B cell (primary cell): ENCODE measurements around the gene PCLO. TPM values are rescaled to one million over a fixed set of nuclear protein-coding genes. Genes with fewer than 3 reads are reported as not detected.

Experiments
- ATAC-seq: fragments of 200-7000 bp; cut with Tn5 transposase; one replicate; pipeline ENCODE4 v1.10.0; 2021; ENCODE audit warnings: low read depth, mild to moderate bottlenecking, moderate number of reproducible peaks, moderate library complexity
- CTCF ChIA-PET: fragments of 350-600 bp; sonication (Branson Sonifier 250); formaldehyde crosslinking; loops from one replicate; lab custom pipeline; 2021; ENCODE audit warnings: antibody characterized with exemption, inconsistent platforms; lab: Charles Lee
- POLR2A ChIA-PET: fragments of 350-600 bp; sonication (Branson Sonifier 250); formaldehyde crosslinking; loops from one replicate; lab custom pipeline; 2021; ENCODE audit warnings: antibody characterized with exemption; lab: Charles Lee
- DNase-seq: peaks from one replicate; pipeline ENCODE4 v3.0.0; 2013
- H2AFZ ChIP-seq: 2 replicates; pipeline ENCODE4 v1.6.1; 2012; ENCODE audit warnings: mild to moderate bottlenecking, low read depth, low read length; ENCODE audit not compliant: insufficient read depth, poor library complexity, severe bottlenecking
- H3K27ac ChIP-seq, 2 donors: 1 replicate in 1 of 2; 2 replicates in 1 of 2; pipeline ENCODE4 v1.5.1; 2012 to 2013; ENCODE audit warnings: low read length in 2 of 2, mild to moderate bottlenecking in 2 of 2, moderate library complexity in 1 of 2
- H3K27me3 ChIP-seq, 4 experiments: fragments of 200-600 bp in 1 of 4; sonication (generic) in 1 of 4; replicated peaks in 1 of 4; 1 replicate in 2 of 4; 2 replicates in 2 of 4; pipeline versions ENCODE4 v1.6.1 to v1.7.0; 2013 to 2016; ENCODE audit warnings: low read length in 3 of 4, mild to moderate bottlenecking in 2 of 4, mixed read lengths in 1 of 4, moderate library complexity in 1 of 4; ENCODE audit not compliant: insufficient read depth in 4 of 4, control insufficient read depth in 3 of 4; ENCODE audit errors: control extremely low read depth in 1 of 4
- H3K36me3 ChIP-seq, 2 experiments: replicated peaks in 1 of 2; 1 replicate in 1 of 2; 2 replicates in 1 of 2; pipeline versions ENCODE4 v1.6.1 to v1.7.1; 2013; ENCODE audit warnings: low read length in 1 of 2; ENCODE audit not compliant: insufficient read depth in 2 of 2, control insufficient read depth in 1 of 2; ENCODE audit errors: control extremely low read depth in 1 of 2, extremely low read depth in 1 of 2
- H3K4me1 ChIP-seq, 2 donors: fragments of 200-600 bp in 1 of 2; sonication (generic) in 1 of 2; 1 replicate in 1 of 2; 2 replicates in 1 of 2; pipeline versions ENCODE4 v1.5.1 to v1.6.1; 2013 to 2017; ENCODE audit warnings: low read length in 2 of 2; ENCODE audit not compliant: control insufficient read depth in 2 of 2, insufficient read depth in 2 of 2
- H3K4me2 ChIP-seq: replicated peaks from 2 replicates; pipeline ENCODE3; 2012; ENCODE audit warnings: mild to moderate bottlenecking, low read depth, low read length; ENCODE audit not compliant: poor library complexity, severe bottlenecking
- H3K4me3 ChIP-seq, 5 experiments: fragments of 200-600 bp in 1 of 5; sonication (generic) in 1 of 5; 1 replicate in 3 of 5; 2 replicates in 2 of 5; pipeline versions ENCODE4 v1.5.1 to v1.7.0; 2011 to 2016; ENCODE audit warnings: low read length in 4 of 5, mild to moderate bottlenecking in 4 of 5, low read depth in 2 of 5, control low read depth in 1 of 5, moderate library complexity in 1 of 5; ENCODE audit not compliant: insufficient read depth in 1 of 5; ENCODE audit errors: control extremely low read depth in 1 of 5, extremely low read depth in 1 of 5
- H3K79me2 ChIP-seq: fragments of 200-600 bp; sonication (generic); one replicate; pipeline ENCODE4 v1.6.0; 2016; ENCODE audit warnings: low read length; ENCODE audit not compliant: control insufficient read depth, insufficient read depth
- H3K9ac ChIP-seq: fragments of 200-600 bp; sonication (generic); 2 replicates; pipeline ENCODE4 v1.6.1; 2017; ENCODE audit warnings: mild to moderate bottlenecking, low read length, moderate library complexity
- H3K9me3 ChIP-seq, 3 donors: one replicate each; pipeline versions ENCODE4 v1.6.1 to v1.7.1; 2013; ENCODE audit warnings: low read length in 2 of 3; ENCODE audit not compliant: control insufficient read depth in 2 of 3, insufficient read depth in 1 of 3; ENCODE audit errors: control extremely low read depth in 1 of 3
- H4K20me1 ChIP-seq: 2 replicates; pipeline ENCODE4 v1.6.0; 2012; ENCODE audit warnings: mild to moderate bottlenecking, low read length; ENCODE audit not compliant: insufficient read depth, control insufficient read depth, poor library complexity, severe bottlenecking
- H3K27ac Mint-ChIP-seq: one replicate; pipeline ENCODE4 v1.8.0; 2021; ENCODE audit warnings: mixed read lengths
- H3K27me3 Mint-ChIP-seq: one replicate; pipeline ENCODE4 v1.8.0; 2021; ENCODE audit warnings: mixed read lengths
- H3K4me1 Mint-ChIP-seq: one replicate; pipeline ENCODE4 v1.8.0; 2021; ENCODE audit warnings: mixed read lengths
- H3K4me3 Mint-ChIP-seq: one replicate; pipeline ENCODE4 v1.8.0; 2021; ENCODE audit warnings: mixed read lengths
- H3K9me3 Mint-ChIP-seq: one replicate; pipeline ENCODE4 v1.8.0; 2022; ENCODE audit warnings: mixed read lengths; ENCODE audit not compliant: insufficient read depth
- CTCF ChIP-seq: fragments of 200-600 bp; IDR thresholded peaks from one replicate; pipeline ENCODE4 v1.8.0; 2022; ENCODE audit warnings: antibody characterized with exemption, mild to moderate bottlenecking
- EZH2 ChIP-seq: IDR thresholded peaks from 2 replicates; pipeline ENCODE4 v1.6.1; 2012; ENCODE audit warnings: borderline replicate concordance, low read depth, mild to moderate bottlenecking, moderate library complexity, low read length; ENCODE audit not compliant: insufficient read depth, poor library complexity, severe bottlenecking
- WGBS: methylation state at CpG from one replicate; pipeline ENCODE4 v1.1.5; 2013; ENCODE audit warnings: missing lambda C conversion rate; ENCODE audit not compliant: insufficient coverage; 5-methylcytosine and 5-hydroxymethylcytosine counted together
- intact Hi-C: fragments of 100-400 bp; cut with micrococcal nuclease; formaldehyde crosslinking; loops from one replicate; pipeline ENCODE4 v1.10.0; 2022
- polyA plus RNA-seq: library from polyadenylated mRNA; depleted of rRNA; stranded (reverse); fragments of >200 nt; gene quantifications from 2 replicates; pipeline ENCODE4 v1.2.3, GENCODE V29; 2012
- total RNA-seq, 2 donors: library from RNA; stranded (reverse); fragments of 120-200 nt in 1 of 2; gene quantifications; 1 replicate in 1 of 2; 2 replicates in 1 of 2; pipeline versions ENCODE4 v1.2.3 to v1.2.4, GENCODE V29; 2013 to 2022

PCLO gene
- total and polyA plus RNA-seq, 2 donors (not counting 1 experiment from before 2014, with no cell fraction given), result 0.01 to 0.32 TPM

GRCh38 chr7:83118347-83119025 is 44.2 kb downstream of the PCLO start:
- Mint-ChIP-seq H3K27ac (no peak overlapping the region), H3K9me3 (peaks cover 3% of the 10 kb centered on the region), H3K4me1 (no peaks in the 10 kb centered on the region), H3K27me3 (no peaks in the 10 kb centered on the region), H3K4me3 (no peak overlapping the region)
- intact Hi-C loops, result no loop called here
- CTCF ChIA-PET, result no interaction called here
- POLR2A ChIA-PET, result no interaction called here
- Histone ChIP-seq H3K4me1 (no peaks in the 10 kb centered on the region), H3K27ac (no peak overlapping the region), H3K9ac (no peak overlapping the region), H3K4me3 (no peak overlapping the region), H3K27me3 (no peaks in the 10 kb centered on the region), H4K20me1 (no peaks in the 10 kb centered on the region), H3K9me3 (peaks cover 0 to 9% (median 2%) of the 10 kb centered on the region in 3 donors), H3K79me2 (no peaks in the 10 kb centered on the region), H3K36me3 (no peaks in the 10 kb centered on the region), H2AFZ (no peak overlapping the region), H3K4me2 (no peak overlapping the region)
- DNase-seq (no peak), ATAC-seq (no peak)
- TF ChIP-seq CTCF (no peak), EZH2 (no peak)
- WGBS, result no CpG with 5 or more reads among the region's 3 CpGs

GRCh38 chr7:83117466-83117865 is 45.2 kb downstream of the PCLO start:
- TF ChIP-seq CTCF, result no peak
- TF ChIP-seq EZH2, result no peak
- no peaks in the 10 kb centered on the region for H3K4me1 ChIP-seq
- H3K79me2 ChIP-seq, result no peaks in the 10 kb centered on the region
- Mint-ChIP-seq H3K4me3 (no peak overlapping the region), H3K4me1 (no peaks in the 10 kb centered on the region), H3K27ac (no peak overlapping the region), H3K27me3 (no peaks in the 10 kb centered on the region), H3K9me3 (peaks cover 3% of the 10 kb centered on the region)
- H3K4me2 ChIP-seq, result no peak overlapping the region
- H2AFZ ChIP-seq, result no peak overlapping the region
- no peak for DNase-seq
- POLR2A ChIA-PET, result no interaction called here
- CTCF ChIA-PET, result no interaction called here
- H3K9me3 ChIP-seq, result peaks cover 0 to 9% (median 0%) of the 10 kb centered on the region in 3 donors
- 79% methylated on average over 2 of the region's 2 CpGs for WGBS
- H4K20me1 ChIP-seq, result no peaks in the 10 kb centered on the region
- ATAC-seq, result no peak
- intact Hi-C loops, result no loop called here
- H3K9ac ChIP-seq, result no peak overlapping the region
- no peaks in the 10 kb centered on the region for H3K27me3 ChIP-seq
- H3K36me3 ChIP-seq, result no peaks in the 10 kb centered on the region
- H3K4me3 ChIP-seq, result no peak overlapping the region
- no peak overlapping the region for H3K27ac ChIP-seq
